NB4 (cell line): ENCODE data around the gene TBC1D22A.

Experiments
- MYC ChIP-seq: IDR thresholded peaks from 2 replicates; pipeline ENCODE4 v1.6.1; 2011; ENCODE audit warnings: low read depth, low read length
- POLR2A ChIP-seq: IDR thresholded peaks from 2 replicates; pipeline ENCODE4 v1.6.1; 2011; ENCODE audit warnings: mild to moderate bottlenecking; ENCODE audit not compliant: insufficient read length; ENCODE audit errors: extremely low read depth
- TF ChIP-seq, protein P1 (sequence below): IDR thresholded peaks from one replicate; pipeline ENCODE4 v1.5.1; 2012; ENCODE audit warnings: low read depth, low read length

- TF ChIP-seq, protein P1, sequence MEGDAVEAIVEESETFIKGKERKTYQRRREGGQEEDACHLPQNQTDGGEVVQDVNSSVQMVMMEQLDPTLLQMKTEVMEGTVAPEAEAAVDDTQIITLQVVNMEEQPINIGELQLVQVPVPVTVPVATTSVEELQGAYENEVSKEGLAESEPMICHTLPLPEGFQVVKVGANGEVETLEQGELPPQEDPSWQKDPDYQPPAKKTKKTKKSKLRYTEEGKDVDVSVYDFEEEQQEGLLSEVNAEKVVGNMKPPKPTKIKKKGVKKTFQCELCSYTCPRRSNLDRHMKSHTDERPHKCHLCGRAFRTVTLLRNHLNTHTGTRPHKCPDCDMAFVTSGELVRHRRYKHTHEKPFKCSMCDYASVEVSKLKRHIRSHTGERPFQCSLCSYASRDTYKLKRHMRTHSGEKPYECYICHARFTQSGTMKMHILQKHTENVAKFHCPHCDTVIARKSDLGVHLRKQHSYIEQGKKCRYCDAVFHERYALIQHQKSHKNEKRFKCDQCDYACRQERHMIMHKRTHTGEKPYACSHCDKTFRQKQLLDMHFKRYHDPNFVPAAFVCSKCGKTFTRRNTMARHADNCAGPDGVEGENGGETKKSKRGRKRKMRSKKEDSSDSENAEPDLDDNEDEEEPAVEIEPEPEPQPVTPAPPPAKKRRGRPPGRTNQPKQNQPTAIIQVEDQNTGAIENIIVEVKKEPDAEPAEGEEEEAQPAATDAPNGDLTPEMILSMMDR = no peak
- TF ChIP-seq POLR2A = no peak
- no peak for TF ChIP-seq MYC
Observed at GRCh38 chr22:46909237-46910030, 147.0 kb downstream of the TBC1D22A start.
